Activated T-cell treated with anti-CD3 and anti-CD28 coated beads, Interleukin-2, amount 50 U/mL, for 4 hours (primary cell): ENCODE results near the gene CDKN2A. TPM values are rescaled to one million over a fixed set of nuclear protein-coding genes. Genes with fewer than 3 reads are reported as not detected.
"Not testable (repeated sequence)": the region's sequence is repeated elsewhere in the genome, so short reads cannot be mapped to it uniquely, and the experiment has no call there.

Experiments used
- ATAC-seq, 2 donors: fragments of 200-7000 bp; cut with Tn5 transposase; one replicate each; pipeline ENCODE4 v1.10.0; 2021
- DNase-seq: peaks from one replicate; pipeline ENCODE4 v3.0.0-alpha.2; 2020
- H3K27me3 Mint-ChIP-seq: one replicate; pipeline ENCODE4 v1.8.0; 2021; ENCODE audit warnings: low read depth, mixed read lengths
- H3K36me3 Mint-ChIP-seq: one replicate; pipeline ENCODE4 v1.8.0; 2022; ENCODE audit warnings: mixed read lengths; ENCODE audit not compliant: insufficient read depth
- H3K4me1 Mint-ChIP-seq: one replicate; pipeline ENCODE4 v1.8.0; 2021; ENCODE audit warnings: low read depth, mixed read lengths
- H3K4me3 Mint-ChIP-seq: one replicate; pipeline ENCODE4 v1.8.0; 2021; ENCODE audit warnings: mild to moderate bottlenecking, moderate library complexity, mixed read lengths
- H3K9me3 Mint-ChIP-seq: one replicate; pipeline ENCODE4 v1.8.0; 2021; ENCODE audit warnings: mixed read lengths
- total RNA-seq, 3 donors: library from RNA; stranded (reverse); gene quantifications; one replicate each; pipeline ENCODE4 v1.2.1, GENCODE V29; 2021

Gene CDKN2A
- total RNA-seq, 3 donors from 2014 or later, result 1.2 to 2.7 (median 1.4) TPM

DNA sequence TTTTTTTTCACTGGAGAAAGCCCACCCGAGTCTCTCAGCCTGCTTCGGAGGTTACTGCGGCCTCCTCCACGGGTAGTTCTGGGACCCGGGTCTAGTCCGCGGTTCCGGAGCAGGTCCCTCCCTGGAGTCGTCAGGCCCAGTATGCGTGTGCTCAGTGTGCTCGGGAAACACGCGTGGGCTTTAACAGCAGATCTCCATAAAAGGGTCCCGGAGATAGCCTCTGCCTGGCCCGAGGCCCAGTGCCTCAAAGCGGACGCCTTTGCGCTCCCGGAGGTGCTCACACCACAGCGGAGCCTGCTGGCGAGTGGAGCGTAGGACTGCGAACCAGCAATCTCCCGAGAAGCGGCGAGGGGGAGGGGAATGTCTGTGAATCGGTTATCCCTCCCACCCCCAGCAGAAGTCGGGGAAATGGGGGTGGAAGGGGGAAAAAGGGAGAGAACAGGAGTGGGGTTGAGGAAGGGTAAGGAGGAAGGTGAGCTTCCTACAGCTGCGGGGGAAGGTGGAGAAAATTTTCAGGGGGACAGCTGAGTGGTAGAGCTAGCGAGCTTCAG lies 28.7 kb downstream of the CDKN2A start:
- H3K36me3 Mint-ChIP-seq, result no peaks in the 10 kb centered on the region
- ATAC-seq (peak; percentile 68 to 69), DNase-seq (no peak)
- H3K27me3 Mint-ChIP-seq, result peaks cover 92% of the 10 kb centered on the region
- H3K4me3 Mint-ChIP-seq, result peak overlapping the region; percentile 58
- H3K4me1 Mint-ChIP-seq, result peaks cover 26% of the 10 kb centered on the region
- H3K9me3 Mint-ChIP-seq, result peaks cover 17% of the 10 kb centered on the region

DNA sequence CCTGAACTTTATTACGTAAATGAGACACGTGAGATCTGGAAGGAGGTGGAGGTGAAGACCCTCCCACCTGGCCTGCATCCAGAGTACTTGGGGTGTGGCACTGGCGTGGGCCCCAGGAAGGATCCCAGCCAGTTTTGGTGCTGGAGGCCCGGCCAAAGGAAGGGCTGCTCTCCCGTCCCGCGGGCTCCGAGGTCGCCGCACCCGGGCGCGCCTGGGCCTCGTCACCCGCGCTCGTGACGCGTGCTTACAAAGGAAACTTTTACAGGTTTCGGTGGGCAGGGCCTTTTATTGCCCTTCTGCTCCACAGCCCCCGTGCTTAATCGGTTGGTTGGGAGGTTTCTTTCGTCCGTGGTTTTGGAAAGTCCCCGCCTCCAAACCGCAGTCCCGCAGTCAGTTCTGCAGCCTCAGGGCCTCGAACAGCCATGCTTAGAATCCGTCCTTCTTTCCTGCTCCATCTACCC lies 29.2 kb downstream of the CDKN2A start:
- DNase-seq (peak; percentile 42), ATAC-seq (peak; percentile 69 to 78)
- H3K9me3 Mint-ChIP-seq, result peaks cover 15% of the 10 kb centered on the region
- peak overlapping the region; percentile 58 for H3K4me3 Mint-ChIP-seq
- H3K4me1 Mint-ChIP-seq, result peaks cover 25% of the 10 kb centered on the region
- H3K36me3 Mint-ChIP-seq, result no peaks in the 10 kb centered on the region
- H3K27me3 Mint-ChIP-seq, result peaks cover 91% of the 10 kb centered on the region

- Mint-ChIP-seq H3K9me3 (peaks cover 4% of the 10 kb centered on the region), H3K4me3 (no peak overlapping the region), H3K36me3 (no peaks in the 10 kb centered on the region), H3K27me3 (peaks cover 66% of the 10 kb centered on the region), H3K4me1 (peaks cover 15% of the 10 kb centered on the region)
- DNase-seq (no peak), ATAC-seq (no peak)
Observed at GRCh38 chr9:21961569-21961968, 32.6 kb downstream of the CDKN2A start.

- peaks cover 46% of the 10 kb centered on the region for H3K27me3 Mint-ChIP-seq
- not testable (repeated sequence) for H3K4me1 Mint-ChIP-seq, H3K4me3 Mint-ChIP-seq, H3K9me3 Mint-ChIP-seq, DNase-seq, H3K36me3 Mint-ChIP-seq, ATAC-seq
Observed at GRCh38 chr9:21959268-21959667, 34.9 kb downstream of the CDKN2A start.

DNA sequence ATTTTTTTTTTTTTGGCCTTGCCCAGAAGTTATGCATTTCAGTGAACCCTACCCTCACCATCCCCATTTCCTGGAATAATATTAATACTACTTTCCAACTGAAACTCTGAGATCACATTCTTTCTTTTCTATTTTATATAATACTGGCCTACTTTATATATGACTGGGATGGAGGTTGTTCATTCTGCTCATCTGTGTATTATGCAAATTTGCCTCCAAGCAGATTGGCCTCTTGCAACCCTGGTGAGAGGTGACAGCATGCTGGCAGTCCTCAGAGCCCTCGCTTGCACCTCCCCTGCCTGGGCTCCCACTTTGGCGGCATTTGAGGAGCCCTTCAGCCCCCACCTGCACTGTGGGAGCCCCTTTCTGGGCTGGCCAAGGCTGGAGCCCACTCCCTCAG lies 35.4 kb downstream of the CDKN2A start:
- DNase-seq, result no peak

GRCh38 chr9:21945606-21946005 lies 48.6 kb downstream of the CDKN2A start:
- Mint-ChIP-seq H3K4me3 (no peak overlapping the region), H3K4me1 (no peaks in the 10 kb centered on the region), H3K27me3 (peaks cover 19% of the 10 kb centered on the region), H3K36me3 (no peaks in the 10 kb centered on the region), H3K9me3 (peaks cover 3% of the 10 kb centered on the region)
- DNase-seq, result no peak
- ATAC-seq, result no peak

More for the DNA sequence above, 35.4 kb downstream of the CDKN2A start:
- H3K36me3 Mint-ChIP-seq, result no peaks in the 10 kb centered on the region
- peaks cover 43% of the 10 kb centered on the region for H3K27me3 Mint-ChIP-seq
- H3K4me1 Mint-ChIP-seq, result no peaks in the 10 kb centered on the region
- ATAC-seq, result peak in 1 of 2 donors; percentile 38
- H3K4me3 Mint-ChIP-seq, result no peak overlapping the region
- peaks cover 4% of the 10 kb centered on the region for H3K9me3 Mint-ChIP-seq

GRCh38 chr9:21943464-21943863 lies 50.7 kb downstream of the CDKN2A start:
- ATAC-seq (no peak), DNase-seq (no peak)
- H3K4me1 Mint-ChIP-seq, result no peaks in the 10 kb centered on the region
- H3K36me3 Mint-ChIP-seq, result no peaks in the 10 kb centered on the region
- peaks cover 19% of the 10 kb centered on the region for H3K27me3 Mint-ChIP-seq
- H3K9me3 Mint-ChIP-seq, result peaks cover 3% of the 10 kb centered on the region
- H3K4me3 Mint-ChIP-seq, result no peak overlapping the region

DNA sequence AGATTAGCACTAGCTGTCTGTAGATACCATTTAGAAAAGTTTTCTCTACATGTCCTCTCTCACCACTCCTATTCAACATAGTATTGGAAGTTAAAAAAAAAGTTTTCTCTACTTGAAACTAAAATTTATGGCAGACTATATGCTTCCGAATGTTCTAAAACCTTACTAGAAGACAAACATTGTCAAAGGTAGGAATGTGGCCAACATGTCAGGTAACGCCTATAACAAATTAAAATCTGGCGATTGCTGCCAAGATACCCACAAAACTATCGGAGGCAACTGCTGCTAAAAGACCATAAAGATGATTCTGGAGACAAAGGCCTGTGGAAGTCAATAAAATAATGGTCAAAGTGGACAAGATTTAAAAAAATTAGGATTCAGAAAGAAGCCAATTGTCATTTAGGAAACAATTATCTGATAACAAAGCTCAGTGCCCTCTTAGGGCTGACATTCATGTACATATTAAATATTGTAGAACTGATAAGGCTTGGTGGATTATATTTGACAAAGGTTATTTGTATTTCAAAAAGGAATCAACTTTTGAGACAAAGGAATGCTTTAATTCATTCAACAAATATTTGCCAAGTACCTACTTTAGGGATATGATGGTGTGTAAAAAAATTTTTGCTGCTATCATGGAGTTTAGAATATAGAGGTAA lies 52.7 kb downstream of the CDKN2A start:
- peaks cover 19% of the 10 kb centered on the region for H3K27me3 Mint-ChIP-seq
- H3K4me1 Mint-ChIP-seq, result no peaks in the 10 kb centered on the region
- no peaks in the 10 kb centered on the region for H3K36me3 Mint-ChIP-seq
- H3K9me3 Mint-ChIP-seq, result peaks cover 3% of the 10 kb centered on the region
- DNase-seq (no peak), ATAC-seq (no peak)
- no peak overlapping the region for H3K4me3 Mint-ChIP-seq

GRCh38 chr9:21936161-21936560 lies 58.0 kb downstream of the CDKN2A start:
- H3K4me1 Mint-ChIP-seq, result no peaks in the 10 kb centered on the region
- no peak for DNase-seq
- H3K4me3 Mint-ChIP-seq, result no peak overlapping the region
- peaks cover 2% of the 10 kb centered on the region for H3K36me3 Mint-ChIP-seq
- no peak for ATAC-seq
- no peaks in the 10 kb centered on the region for H3K27me3 Mint-ChIP-seq
- no peaks in the 10 kb centered on the region for H3K9me3 Mint-ChIP-seq

- ATAC-seq (no peak), DNase-seq (no peak)
- no peaks in the 10 kb centered on the region for H3K27me3 Mint-ChIP-seq
- H3K36me3 Mint-ChIP-seq, result peaks cover 6% of the 10 kb centered on the region
- H3K4me1 Mint-ChIP-seq, result no peaks in the 10 kb centered on the region
- no peak overlapping the region for H3K4me3 Mint-ChIP-seq
- no peaks in the 10 kb centered on the region for H3K9me3 Mint-ChIP-seq
Observed at GRCh38 chr9:21935631-21936030, 58.6 kb downstream of the CDKN2A start.

GRCh38 chr9:21933865-21934264 lies 60.3 kb downstream of the CDKN2A start:
- Mint-ChIP-seq H3K27me3 (no peaks in the 10 kb centered on the region), H3K4me1 (no peaks in the 10 kb centered on the region), H3K36me3 (peaks cover 13% of the 10 kb centered on the region), H3K4me3 (no peak overlapping the region), H3K9me3 (no peaks in the 10 kb centered on the region)
- ATAC-seq (no peak), DNase-seq (no peak)

DNA sequence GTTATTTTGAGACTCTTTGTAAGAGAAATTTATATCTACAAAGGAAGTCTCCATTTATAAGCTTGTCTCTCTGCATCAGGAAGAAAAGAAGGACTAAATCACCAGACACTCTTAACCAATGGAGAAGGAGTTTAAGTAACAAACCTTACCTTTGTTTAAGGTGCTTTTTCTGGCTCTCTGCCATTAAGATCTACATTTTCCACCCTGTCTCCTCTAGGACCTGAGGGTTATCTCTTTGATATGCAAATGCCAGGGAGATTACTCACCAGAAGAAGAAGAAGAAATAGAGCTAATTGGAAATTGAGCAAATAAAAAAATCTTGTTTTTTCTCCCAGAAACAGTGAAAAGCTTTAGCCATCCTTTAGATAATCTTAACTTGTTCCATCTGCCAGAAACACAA lies 60.9 kb downstream of the CDKN2A start:
- Mint-ChIP-seq H3K4me3 (no peak overlapping the region), H3K4me1 (no peaks in the 10 kb centered on the region), H3K27me3 (no peaks in the 10 kb centered on the region), H3K9me3 (no peaks in the 10 kb centered on the region), H3K36me3 (peaks cover 13% of the 10 kb centered on the region)
- DNase-seq, result no peak
- ATAC-seq, result no peak

DNA sequence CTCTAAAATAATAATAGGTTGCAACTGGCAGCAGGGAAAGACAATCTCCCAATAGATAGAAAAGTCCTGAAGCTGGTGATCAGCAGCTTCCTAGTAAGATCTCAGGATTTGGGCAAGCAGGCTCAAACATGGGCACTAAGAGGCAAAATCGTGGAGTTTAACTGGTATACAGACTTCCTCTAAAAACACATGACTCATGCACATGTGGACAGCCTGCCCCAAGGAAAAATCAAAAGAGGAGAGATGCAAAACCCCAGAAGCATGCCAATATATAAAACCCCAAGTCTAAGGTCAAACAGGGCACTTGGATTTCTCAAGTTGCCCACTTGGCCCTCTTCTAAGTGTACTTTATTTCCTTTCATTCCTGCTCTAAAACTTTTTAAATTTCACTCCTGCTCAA lies 62.8 kb downstream of the CDKN2A start:
- no peak for DNase-seq
- H3K9me3 Mint-ChIP-seq, result no peaks in the 10 kb centered on the region
- H3K36me3 Mint-ChIP-seq, result peaks cover 13% of the 10 kb centered on the region
- ATAC-seq, result no peak
- no peaks in the 10 kb centered on the region for H3K4me1 Mint-ChIP-seq
- no peaks in the 10 kb centered on the region for H3K27me3 Mint-ChIP-seq
- H3K4me3 Mint-ChIP-seq, result no peak overlapping the region

DNA sequence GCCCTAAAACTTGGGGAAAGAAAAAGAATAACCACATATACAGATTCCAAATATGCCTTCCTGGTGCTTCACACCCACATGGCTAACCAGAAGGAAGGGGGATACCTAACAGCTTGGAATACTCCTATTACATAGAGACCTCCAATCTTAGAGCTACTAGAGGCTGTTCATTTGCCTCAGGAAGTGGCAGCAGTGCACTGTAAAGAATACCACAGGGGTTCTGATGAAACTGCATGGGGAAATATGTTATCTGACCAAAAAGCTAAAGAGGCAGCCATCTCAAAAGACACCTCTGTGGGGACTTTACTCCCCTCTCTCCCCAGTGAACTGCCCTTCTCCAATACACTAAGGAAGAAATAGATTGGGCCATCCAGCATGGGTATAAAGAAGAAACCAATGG lies 66.4 kb downstream of the CDKN2A start:
- Mint-ChIP-seq H3K4me3 (no peak overlapping the region), H3K27me3 (no peaks in the 10 kb centered on the region), H3K36me3 (peaks cover 13% of the 10 kb centered on the region), H3K4me1 (no peaks in the 10 kb centered on the region), H3K9me3 (no peaks in the 10 kb centered on the region)
- no peak for DNase-seq
- ATAC-seq, result no peak

- peaks cover 23% of the 10 kb centered on the region for H3K4me1 Mint-ChIP-seq
- no peak for DNase-seq
- peaks cover 2% of the 10 kb centered on the region for H3K36me3 Mint-ChIP-seq
- peaks cover 9% of the 10 kb centered on the region for H3K9me3 Mint-ChIP-seq
- H3K27me3 Mint-ChIP-seq, result no peaks in the 10 kb centered on the region
- no peak overlapping the region for H3K4me3 Mint-ChIP-seq
- no peak for ATAC-seq
Observed at GRCh38 chr9:21923694-21924093, 70.5 kb downstream of the CDKN2A start.
